Hepatocyte (in vitro differentiated cells): ENCODE data around the gene PXMP2.

Experiments
- CTCF ChIP-seq: fragments of 200-600 bp; sonication (generic); IDR thresholded peaks from 2 replicates; pipeline ENCODE4 v1.5.1; 2016; ENCODE audit warnings: antibody characterized with exemption, mild to moderate bottlenecking; ENCODE audit not compliant: poor library complexity
- EZH2 ChIP-seq: fragments of 200-600 bp; sonication (generic); IDR thresholded peaks from 2 replicates; pipeline ENCODE4 v1.6.1; 2016; ENCODE audit warnings: antibody characterized with exemption, mild to moderate bottlenecking, borderline replicate concordance

GRCh38 chr12:132672678-132673077 lies 14.7 kb upstream of the PXMP2 start:
- TF ChIP-seq EZH2 = no peak
- TF ChIP-seq CTCF = no peak
